NCI-H345 treated with DMSO at 0.1 percent for 48 hours (cell line): Measurements from ENCODE around the gene DPH7.
"Not testable (repeated sequence)": the region's sequence is repeated elsewhere in the genome, so short reads cannot be mapped to it uniquely, and the experiment has no call there.

Experiments
- DNase-seq: peaks from one replicate; lab custom pipeline; 2025; ENCODE audit not compliant: unreplicated experiment; lab: John Stamatoyannopoulos, UW

Gene DPH7

DNA sequence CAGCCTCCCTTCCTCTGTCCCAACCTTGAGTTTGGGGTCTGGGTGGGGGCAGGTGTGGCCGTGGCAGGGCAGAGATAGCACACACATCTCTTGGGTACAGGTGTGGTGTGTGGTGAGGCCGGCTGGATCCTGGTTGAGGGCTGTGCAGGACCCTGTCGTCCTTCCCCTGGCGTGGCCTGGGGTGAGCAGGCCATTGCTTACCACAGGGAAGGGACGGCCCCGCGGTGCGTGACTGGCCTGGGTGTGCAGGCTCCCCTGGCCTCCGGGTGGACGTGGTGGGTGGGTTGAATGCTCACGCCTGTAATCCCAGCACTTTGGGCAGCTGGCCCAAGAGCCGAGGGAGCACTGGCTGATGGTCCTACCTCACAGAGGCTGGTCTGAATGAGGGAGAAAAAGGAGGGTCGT lies 28.0 kb upstream of the DPH7 start:
- no peak for DNase-seq

GRCh38 chr9:137606005-137606621 lies 27.4 kb upstream of the DPH7 start:
- DNase-seq: peak; percentile 26

DNA sequence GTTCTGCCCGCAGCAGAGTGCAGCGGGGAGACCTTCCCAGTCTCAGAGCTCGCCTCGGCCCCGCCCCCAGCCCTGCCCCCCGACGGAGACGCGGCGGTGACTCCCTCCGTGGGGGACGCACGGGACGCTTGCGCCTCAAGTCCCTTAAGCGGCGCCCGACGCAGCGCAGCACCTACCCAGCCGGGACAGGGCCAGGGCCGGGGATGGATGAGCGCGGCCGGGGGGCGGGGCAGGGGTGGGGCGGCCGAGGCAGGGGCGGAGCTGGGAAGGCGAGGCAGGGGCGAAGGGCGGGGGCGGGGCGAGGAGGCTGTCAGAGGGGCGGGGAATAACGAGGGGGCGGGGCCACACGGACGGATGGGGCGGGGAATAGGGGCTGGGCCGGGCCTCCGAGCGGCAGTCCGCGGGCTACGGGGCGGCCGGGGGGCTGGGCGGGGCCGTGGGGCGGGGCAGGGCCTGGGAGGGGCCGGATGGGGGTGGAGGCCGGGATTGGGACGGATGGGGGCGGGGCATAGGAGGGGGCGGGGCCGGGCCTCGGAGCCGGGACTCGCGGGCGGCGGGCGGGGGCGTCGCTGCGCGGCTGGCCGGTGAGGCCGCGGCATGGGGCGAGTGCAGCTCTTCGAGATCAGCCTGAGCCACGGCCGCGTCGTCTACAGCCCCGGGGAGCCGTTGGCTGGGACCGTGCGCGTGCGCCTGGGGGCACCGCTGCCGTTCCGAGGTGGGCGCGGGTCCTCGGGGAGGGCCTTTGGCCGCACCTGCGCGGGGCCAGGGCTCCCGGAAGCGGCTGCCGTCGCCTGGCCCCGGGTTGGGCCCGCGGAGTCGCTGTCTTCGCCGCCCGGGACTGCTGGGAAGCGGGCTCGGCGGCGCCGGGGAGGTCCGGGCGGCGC lies 26.6 kb upstream of the DPH7 start, which contains the start of gene ARRDC1:
TSS of gene ARRDC1 (plus strand) at position 566 of the 884 bp plus-strand sequence. CDS start at position 598, 32 bp downstream.
- DNase-seq: peak; percentile 64

- peak; percentile 10 for DNase-seq
Measured at GRCh38 chr9:137604345-137605086, 25.8 kb upstream of the DPH7 start.

- no peak for DNase-seq
Measured at GRCh38 chr9:137603879-137604278, 25.2 kb upstream of the DPH7 start.

GRCh38 chr9:137602661-137603060 lies 23.9 kb upstream of the DPH7 start:
- DNase-seq: peak; percentile 11

- DNase-seq: no peak
Measured at GRCh38 chr9:137598943-137599342, 20.2 kb upstream of the DPH7 start.

DNA sequence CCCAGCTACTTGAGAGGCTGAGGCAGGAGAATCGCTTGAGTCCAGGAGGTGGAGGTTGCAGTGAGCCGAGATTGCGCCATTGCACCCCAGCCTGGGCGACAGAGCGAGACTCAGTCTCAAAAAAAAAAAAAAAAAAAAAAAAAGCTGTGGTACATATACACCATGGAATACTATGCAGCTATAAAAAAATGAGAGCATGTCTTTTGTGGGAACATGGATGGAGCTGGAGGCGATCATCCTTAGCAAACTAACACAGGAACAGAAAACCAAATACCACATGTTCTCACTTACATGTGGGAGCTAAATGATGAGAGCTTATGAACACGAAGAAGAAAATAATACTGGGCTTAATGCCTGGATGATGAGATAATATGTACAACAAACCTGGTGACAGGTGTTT lies 17.9 kb upstream of the DPH7 start:
- DNase-seq: not testable (repeated sequence)

DNA sequence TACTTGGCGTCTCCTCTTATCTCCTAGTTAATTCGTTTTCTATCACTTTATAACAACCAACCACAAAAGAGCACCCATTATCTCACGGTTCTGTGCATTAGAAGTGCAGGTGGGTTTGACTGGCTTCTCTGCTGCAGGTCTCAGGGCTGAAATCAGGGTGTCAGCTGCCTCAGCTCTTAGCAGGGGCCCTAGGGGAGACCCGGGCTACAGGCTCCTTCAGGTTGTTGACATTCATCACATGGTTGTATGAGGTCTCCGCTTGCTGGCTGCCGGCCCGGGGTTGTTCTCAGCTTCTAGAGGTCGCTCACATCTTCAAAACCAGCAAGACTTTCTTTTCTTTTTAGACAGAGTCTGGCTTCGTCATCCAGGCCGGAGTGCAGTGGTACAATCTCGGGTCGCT lies 14.5 kb upstream of the DPH7 start:
- DNase-seq: no peak

DNA sequence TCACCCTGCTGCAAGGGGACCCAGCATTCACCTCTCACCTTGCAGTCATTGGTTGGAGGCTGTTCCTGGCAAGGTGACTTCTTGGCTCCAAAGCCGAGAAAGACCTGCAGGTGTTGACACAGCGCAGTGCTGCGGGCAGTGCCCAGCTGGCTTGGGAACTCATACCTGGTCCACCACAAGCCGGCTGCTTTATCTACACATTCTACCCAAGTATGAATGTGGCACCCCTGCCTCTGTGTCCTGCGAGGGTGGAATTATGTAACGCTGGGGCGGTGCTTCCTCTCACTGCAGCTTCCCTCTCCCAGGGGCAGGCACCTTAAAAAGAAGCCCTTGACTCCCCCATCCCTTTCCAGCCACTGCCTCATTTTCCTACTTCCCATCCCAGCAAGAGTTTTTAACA lies 14.0 kb upstream of the DPH7 start:
- no peak for DNase-seq

- DNase-seq: peak; percentile 73
Measured at GRCh38 chr9:137590469-137591383, 12.0 kb upstream of the DPH7 start, which contains the start of gene ZMYND19. Gene ZMYND19 (minus strand): TSS chr9:137590512. CDS start chr9:137590263, 249 bp downstream.

DNA sequence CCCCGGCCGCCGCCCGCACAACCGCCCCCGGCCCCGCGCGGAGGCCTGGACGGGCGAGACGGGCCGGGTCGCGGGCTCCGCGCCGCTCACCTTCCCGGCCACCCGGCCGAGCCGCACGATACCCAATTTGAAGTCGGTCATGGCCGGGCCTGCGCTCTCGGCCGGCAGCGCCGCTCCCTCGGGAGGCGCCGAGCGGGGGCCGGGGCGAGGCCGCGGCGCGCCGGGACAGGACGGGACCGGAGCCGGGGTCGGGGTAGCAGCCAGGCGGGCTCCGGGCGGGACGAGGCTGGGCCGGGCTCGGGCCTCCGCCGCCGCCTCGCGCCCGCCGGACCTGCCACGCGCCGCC lies 11.4 kb upstream of the DPH7 start:
- no peak for DNase-seq

- DNase-seq: no peak
Measured at GRCh38 chr9:137589441-137590122, 10.9 kb upstream of the DPH7 start.

DNA sequence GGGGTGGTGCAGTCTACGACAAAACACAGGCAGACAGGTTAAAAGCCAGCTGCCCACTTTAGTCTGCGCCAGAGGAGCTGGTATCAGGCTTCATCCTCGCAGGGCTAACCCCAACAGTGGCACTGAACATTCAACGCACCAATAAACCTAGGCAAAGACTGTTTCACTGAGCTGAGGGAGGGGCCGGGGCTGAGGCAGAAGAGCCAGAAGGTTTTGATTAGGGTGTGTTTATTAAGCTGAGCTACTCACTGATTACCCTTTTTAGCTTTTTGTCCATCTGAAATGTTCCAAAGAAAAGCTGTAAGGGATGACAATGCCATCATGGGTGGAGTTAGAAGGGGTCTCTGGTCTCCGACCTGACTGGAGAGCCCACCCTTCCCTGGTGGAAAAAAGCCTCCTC lies 10.2 kb upstream of the DPH7 start:
- DNase-seq: no peak

- DNase-seq: no peak
Measured at GRCh38 chr9:137588311-137588710, 9.6 kb upstream of the DPH7 start.

DNA sequence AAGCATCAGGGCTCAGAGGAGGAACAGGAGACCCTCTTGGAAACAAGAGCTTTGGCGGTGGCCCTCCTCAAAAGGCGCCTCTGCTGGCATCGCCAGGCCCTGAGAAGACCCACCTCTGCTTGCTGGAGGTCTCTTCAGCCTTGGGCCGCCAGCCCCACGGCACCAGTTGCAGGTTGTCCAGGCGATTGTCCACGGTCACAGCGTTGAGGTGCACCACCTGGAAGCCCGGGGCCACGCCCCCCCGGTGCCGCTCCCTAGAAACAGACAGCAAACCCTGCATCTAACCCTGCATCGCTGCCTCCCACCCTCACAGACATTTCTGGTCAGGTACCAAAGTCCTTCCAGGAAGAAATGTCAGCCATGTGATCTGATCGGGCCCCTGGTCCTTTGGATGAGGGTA lies 8.1 kb upstream of the DPH7 start:
- DNase-seq: no peak

- DNase-seq: no peak
Measured at GRCh38 chr9:137583957-137584356, 5.2 kb upstream of the DPH7 start.

GRCh38 chr9:137583347-137583746 lies 4.6 kb upstream of the DPH7 start:
- no peak for DNase-seq

DNA sequence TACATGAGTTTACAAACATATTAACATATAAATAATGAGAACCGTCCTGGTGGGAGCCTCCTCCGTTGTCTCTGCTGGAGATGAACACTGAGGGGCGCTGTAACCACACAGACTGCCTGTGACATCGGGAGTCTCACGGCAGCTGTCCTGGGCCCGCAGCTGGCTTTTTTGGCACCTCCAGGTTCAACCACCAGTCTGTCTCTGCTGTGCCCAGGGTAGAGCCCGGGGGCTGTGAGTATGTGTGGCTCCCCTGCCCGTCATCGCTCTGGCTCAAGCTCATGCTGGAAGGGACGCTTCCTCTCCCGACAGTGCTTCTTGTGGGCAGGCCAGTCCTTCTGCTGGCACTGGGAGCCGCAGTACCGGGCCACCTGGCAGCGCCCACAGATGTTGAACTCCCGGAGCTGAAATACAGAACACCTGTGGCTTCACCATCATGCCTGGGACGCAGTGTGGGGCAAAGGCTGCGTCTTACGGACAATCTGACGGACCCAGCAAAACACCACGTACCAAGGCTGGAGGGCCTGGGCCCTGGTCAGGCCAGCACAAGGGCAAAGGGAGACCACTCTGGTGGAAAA lies 3.6 kb upstream of the DPH7 start:
- no peak for DNase-seq
